ENCODE results near the gene METTL27. TPM values are rescaled to one million over a fixed set of nuclear protein-coding genes. Genes with fewer than 3 reads are reported as not detected.
"Not testable (repeated sequence)": the region's sequence is repeated elsewhere in the genome, so short reads cannot be mapped to it uniquely, and the experiment has no call there.

The METTL27 gene
- total RNA-seq, 1 experiment from 2014 or later = 1.7 TPM

DNA sequence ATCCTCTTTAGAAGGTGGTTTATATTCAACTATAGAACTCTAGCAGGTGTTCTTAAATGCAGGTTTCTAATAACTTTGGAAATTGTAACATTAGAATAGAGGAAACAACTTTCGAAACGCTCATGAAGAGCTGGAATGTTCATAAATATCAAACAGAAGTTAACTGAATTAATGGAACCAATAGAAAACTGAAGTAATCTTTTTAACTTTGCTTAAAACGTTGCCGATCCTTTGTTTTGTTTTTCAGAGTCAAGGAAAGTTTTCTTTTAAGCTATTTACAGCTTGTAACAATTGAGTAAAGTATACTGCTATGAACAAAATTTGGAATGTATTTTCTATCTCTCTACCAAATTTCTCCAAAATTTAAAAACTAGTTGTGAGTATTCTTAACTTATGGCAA, 53.3 kb downstream of the METTL27 start:
- H3K9me3 Mint-ChIP-seq (ENCODE audit: unreplicated experiment) = no peaks in the 10 kb centered on the region
- POLR2A ChIA-PET = no interaction called here

DNA sequence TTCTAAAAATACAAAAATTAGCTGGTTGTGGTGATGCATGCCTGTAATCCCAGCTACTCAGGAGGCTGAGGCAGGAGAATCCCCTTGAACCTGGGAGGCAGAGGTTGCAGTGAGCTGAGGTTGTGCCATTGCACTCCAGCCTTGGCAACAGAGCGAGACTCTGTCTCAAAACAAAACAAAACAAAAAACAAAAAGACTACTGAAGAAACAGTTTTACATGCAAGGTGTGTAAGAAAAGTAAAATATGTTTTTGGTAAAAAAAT, 54.6 kb downstream of the METTL27 start:
- peaks cover 34% of the 10 kb centered on the region for H3K4me1 ChIP-seq
- CTCF ChIA-PET; DNase-seq; intact Hi-C loops (cut with micrococcal nuclease; ENCODE audit: unreplicated experiment); H3K9me3 Mint-ChIP-seq (ENCODE audit: unreplicated experiment); H3K4me3 Mint-ChIP-seq (ENCODE audit: unreplicated experiment); H3K36me3 ChIP-seq (ENCODE audit: control insufficient read depth, insufficient read depth, low read length); POLR2A ChIA-PET; H3K27ac Mint-ChIP-seq (ENCODE audit: unreplicated experiment); H3K27me3 ChIP-seq (replicated peaks; ENCODE audit: control insufficient read depth, insufficient read depth, low read length); H3K36me3 Mint-ChIP-seq (ENCODE audit: insufficient read depth, unreplicated experiment); H3K4me3 ChIP-seq (ENCODE audit: low read depth, low read length); BruUV-seq (replicated peaks); H3K27me3 Mint-ChIP-seq (ENCODE audit: insufficient read depth, unreplicated experiment); H3K9me3 ChIP-seq: not testable (repeated sequence)
- peaks cover 21% of the 10 kb centered on the region for H3K4me1 Mint-ChIP-seq (ENCODE audit: low read depth, unreplicated experiment)

More for the DNA sequence above, 53.3 kb downstream of the METTL27 start:
- CTCF ChIA-PET = no interaction called here
- H3K4me1 Mint-ChIP-seq (ENCODE audit: low read depth, unreplicated experiment) = peaks cover 33% of the 10 kb centered on the region
- Histone ChIP-seq H3K27me3 (replicated peaks; ENCODE audit: control insufficient read depth, insufficient read depth, low read length) (no peaks in the 10 kb centered on the region), H3K36me3 (ENCODE audit: control insufficient read depth, insufficient read depth, low read length) (no peaks in the 10 kb centered on the region), H3K4me3 (ENCODE audit: low read depth, low read length) (no peak overlapping the region), H3K9me3 (no peaks in the 10 kb centered on the region), H3K4me1 (peaks cover 45% of the 10 kb centered on the region)
- H3K27me3 Mint-ChIP-seq (ENCODE audit: insufficient read depth, unreplicated experiment) = no peaks in the 10 kb centered on the region
- H3K4me3 Mint-ChIP-seq (ENCODE audit: unreplicated experiment) = no peak overlapping the region
- H3K36me3 Mint-ChIP-seq (ENCODE audit: insufficient read depth, unreplicated experiment) = peaks cover 5% of the 10 kb centered on the region
- no peak for TF ChIP-seq CTCF (IDR thresholded peaks at IDR 0.05; ENCODE audit: insufficient read depth in 1 of 2, low read depth in 1 of 2, low read length in 1 of 2, severe bottlenecking in 1 of 2, unreplicated experiment in 1 of 2)
- no peak overlapping the region for H3K27ac Mint-ChIP-seq (ENCODE audit: unreplicated experiment)
- no TSS peak for BruUV-seq (replicated peaks)
- no peak for DNase-seq
- intact Hi-C loops (cut with micrococcal nuclease; ENCODE audit: unreplicated experiment) = no loop called here

GRCh38 chr7:73786588-73786987, 55.7 kb downstream of the METTL27 start:
- intact Hi-C loops (cut with micrococcal nuclease; ENCODE audit: unreplicated experiment) = no loop called here
- POLR2A ChIA-PET = no interaction called here
- peaks cover 25% of the 10 kb centered on the region for H3K4me1 ChIP-seq
- no peaks in the 10 kb centered on the region for H3K36me3 ChIP-seq (ENCODE audit: control insufficient read depth, insufficient read depth, low read length)
- Mint-ChIP-seq H3K9me3 (ENCODE audit: unreplicated experiment) (peaks cover 2% of the 10 kb centered on the region), H3K27me3 (ENCODE audit: insufficient read depth, unreplicated experiment) (no peaks in the 10 kb centered on the region), H3K36me3 (ENCODE audit: insufficient read depth, unreplicated experiment) (peaks cover 5% of the 10 kb centered on the region), H3K4me1 (ENCODE audit: low read depth, unreplicated experiment) (peaks cover 10% of the 10 kb centered on the region), H3K27ac (ENCODE audit: unreplicated experiment) (no peak overlapping the region), H3K4me3 (ENCODE audit: unreplicated experiment) (no peak overlapping the region)
- no peaks in the 10 kb centered on the region for H3K27me3 ChIP-seq (replicated peaks; ENCODE audit: control insufficient read depth, insufficient read depth, low read length)
- CTCF ChIA-PET = no interaction called here
- no peak for DNase-seq
- H3K4me3 ChIP-seq (ENCODE audit: low read depth, low read length) = no peak overlapping the region
- peaks cover 3% of the 10 kb centered on the region; the same call in 1 of the 2 replicates for H3K9me3 ChIP-seq
- no peak for TF ChIP-seq CTCF (IDR thresholded peaks at IDR 0.05; ENCODE audit: insufficient read depth in 1 of 2, low read depth in 1 of 2, low read length in 1 of 2, severe bottlenecking in 1 of 2, unreplicated experiment in 1 of 2)
- no TSS peak for BruUV-seq (replicated peaks)

Other genes starting within 250 kb of the METTL27 start
- gene MLXIPL, start 218.0 kb downstream of the METTL27 start, total RNA-seq (2022) = 15.6 and 19.8 TPM in 2 replicates
- gene VPS37D, start 174.7 kb downstream of the METTL27 start, total RNA-seq (2022) = 1.9 and 2.7 TPM in 2 replicates
- 15.5 and 15.9 TPM in 2 replicates for gene DNAJC30, start 159.1 kb downstream of the METTL27 start, total RNA-seq (2022)
- 138 and 144 TPM in 2 replicates for gene BUD23, start 158.9 kb downstream of the METTL27 start, total RNA-seq (2022)
- gene STX1A, start 122.8 kb downstream of the METTL27 start, total RNA-seq (2022) = 26.4 and 28.6 TPM in 2 replicates
- gene ABHD11, start 103.7 kb downstream of the METTL27 start, total RNA-seq (2022) = 38.9 and 47.2 TPM in 2 replicates
- gene CLDN3, start 72.2 kb downstream of the METTL27 start, total RNA-seq (2022) = 19.6 and 21.0 TPM in 2 replicates
- 249 TPM in 2 replicates for gene CLDN4, start 11.5 kb downstream of the METTL27 start, total RNA-seq (2022)
- not detected in 2 replicates for gene TMEM270, start 18.6 kb upstream of the METTL27 start, total RNA-seq (2022)
- not detected in 2 replicates for gene ELN, start 185.7 kb upstream of the METTL27 start, total RNA-seq (2022)
- gene LIMK1, start 241.3 kb upstream of the METTL27 start, total RNA-seq (2022) = 30.6 and 31.4 TPM in 2 replicates

Data from Caco-2 (cell line).